Psoas muscle (tissue), 8 donors: ENCODE data around the gene UTP4. TPM values are rescaled to one million over a fixed set of nuclear protein-coding genes. Genes with fewer than 3 reads are reported as not detected.

Experiments
- ATAC-seq, 4 donors: fragments of 200-7000 bp; cut with Tn5 transposase; one replicate each; pipeline ENCODE4 v1.9.1; 2020; ENCODE audit warnings: moderate library complexity in 3 of 4, mild to moderate bottlenecking in 2 of 4
- DNase-seq, 2 donors: peaks; one replicate each; pipeline ENCODE4 v3.0.0-alpha.2; 2020
- H3K27ac ChIP-seq: fragments of 200-600 bp; one replicate; pipeline ENCODE4 v1.8.0; 2022
- H3K27me3 ChIP-seq, 3 donors: fragments of 200-600 bp in 1 of 3; one replicate each; pipeline versions ENCODE4 v1.6.1 to v1.8.0; 2013 to 2022; ENCODE audit warnings: low read length in 2 of 3, mild to moderate bottlenecking in 2 of 3, moderate library complexity in 1 of 3; ENCODE audit not compliant: insufficient read depth in 3 of 3
- H3K36me3 ChIP-seq, 2 donors: fragments of 200-600 bp in 1 of 2; one replicate each; pipeline versions ENCODE4 v1.6.1 to v1.8.0; 2013 to 2022; ENCODE audit warnings: low read depth in 1 of 2, mild to moderate bottlenecking in 1 of 2, moderate library complexity in 1 of 2; ENCODE audit not compliant: insufficient read depth in 1 of 2
- H3K4me1 ChIP-seq: fragments of 200-600 bp; one replicate; pipeline ENCODE4 v1.8.0; 2022
- H3K4me3 ChIP-seq: fragments of 200-600 bp; one replicate; pipeline ENCODE4 v1.8.0; 2022; ENCODE audit warnings: mild to moderate bottlenecking
- H3K9me3 ChIP-seq: fragments of 200-600 bp; one replicate; pipeline ENCODE4 v1.8.0; 2022
- CTCF ChIP-seq: fragments of 200-600 bp; IDR thresholded peaks from one replicate; pipeline ENCODE4 v1.8.0; 2022; ENCODE audit warnings: antibody characterized with exemption
- WGBS, 3 donors: extraction: QIAGEN DNeasy Blood & Tissue Kit; methylation state at CpG; one replicate each; pipeline versions ENCODE4 v1.1.6 to v1.1.7; 2013; 5-methylcytosine and 5-hydroxymethylcytosine counted together
- intact Hi-C, 2 donors: fragments of 100-400 bp; cut with DNase I; formaldehyde crosslinking; loops; one replicate each; pipeline versions ENCODE4 v1.11.0 to v1.14.2; 2022
- polyA plus RNA-seq, 3 donors: library from polyadenylated mRNA; stranded (reverse); fragments of 200-250 nt; gene quantifications; one replicate each; pipeline ENCODE4 v1.2.3, GENCODE V29; 2013
- total RNA-seq, 4 donors: library from RNA; stranded (reverse); fragmentation: NEBNext Ultra II Directional in 2 of 4; extraction: Animal tissue kit (Norgen Biotek cat#: 25700) in 2 of 4; gene quantifications; one replicate each; pipeline versions ENCODE4 v1.2.1 to v1.2.4, GENCODE V29; 2021 to 2023
- donor health status: healthy with polysubstance abuse.
- donor health status: DM: no; HTN: no; CAD: no; lungs with moderate emphysema.
- donor health status: Bipolar disorder and iron deficiency.
- donor health status: healthy.
- donor health status: DM: yes; HTN: yes; CAD: no.
- donor health status: DM: no; HTN: no; CAD: no.
- donor health status: DM: no; HTN: no; CAD: no.
- donor health status: DM: yes; HTN: yes; CAD: no.

Gene UTP4
- total and polyA plus RNA-seq, 7 donors, result 38.8 to 107 (median 73.8) TPM

GRCh38 chr16:69115837-69116236, 16.6 kb upstream of the UTP4 start:
- no peak overlapping the region for H3K27ac ChIP-seq
- intact Hi-C loops, result loop anchor here (10.0 kb wide), 2 partner anchors 111 to 121 kb away; no protein-coding TSS in a partner anchor

GRCh38 chr16:69116256-69116875, 16.1 kb upstream of the UTP4 start:
- DNase-seq (no peak), ATAC-seq (no peak)
- 56 to 69% (median 62%) methylated on average over 7 of the region's 7 CpGs for WGBS, 3 donors
- intact Hi-C loops, result loop anchor here (10.0 kb wide), 2 partner anchors 112 to 122 kb away; no protein-coding TSS in a partner anchor
- H3K27ac ChIP-seq, result no peak overlapping the region
- H3K27me3 ChIP-seq, result no peaks in the 10 kb centered on the region
- peaks cover 3% of the 10 kb centered on the region for H3K4me1 ChIP-seq
- H3K4me3 ChIP-seq, result no peak overlapping the region
- TF ChIP-seq CTCF, result no peak
- no peaks in the 10 kb centered on the region for H3K9me3 ChIP-seq
- peaks cover 0 to 72% of the 10 kb centered on the region in 2 donors for H3K36me3 ChIP-seq

More at GRCh38 chr16:69115837-69116236, 16.6 kb upstream of the UTP4 start:
- 58 to 95% (median 78%) methylated on average over 1 of the region's 1 CpG for WGBS, 3 donors
- H3K4me3 ChIP-seq, result no peak overlapping the region
- peaks cover 0 to 68% of the 10 kb centered on the region in 2 donors for H3K36me3 ChIP-seq
- no peaks in the 10 kb centered on the region for H3K9me3 ChIP-seq
- no peak for DNase-seq
- TF ChIP-seq CTCF, result no peak
- no peak for ATAC-seq
- H3K4me1 ChIP-seq, result peaks cover 3% of the 10 kb centered on the region
- H3K27me3 ChIP-seq, result no peaks in the 10 kb centered on the region

GRCh38 chr16:69116906-69117305, 15.5 kb upstream of the UTP4 start:
- WGBS, 3 donors, result 42 to 51% (median 43%) methylated on average over 6 of the region's 6 CpGs
- Histone ChIP-seq H3K9me3 (no peaks in the 10 kb centered on the region), H3K36me3 (peaks cover 0 to 74% of the 10 kb centered on the region in 2 donors), H3K27me3 (no peaks in the 10 kb centered on the region), H3K4me1 (peaks cover 3% of the 10 kb centered on the region), H3K4me3 (no peak overlapping the region), H3K27ac (no peak overlapping the region)
- TF ChIP-seq CTCF, result no peak
- ATAC-seq (peak in 1 of 4 donors; percentile 20), DNase-seq (no peak)
- intact Hi-C loops, result loop anchor here (10.0 kb wide), 2 partner anchors 112 to 122 kb away; no protein-coding TSS in a partner anchor

GRCh38 chr16:69118468-69118867, 14.0 kb upstream of the UTP4 start:
- Histone ChIP-seq H3K4me1 (peaks cover 3% of the 10 kb centered on the region), H3K27me3 (no peaks in the 10 kb centered on the region), H3K4me3 (no peak overlapping the region), H3K9me3 (no peaks in the 10 kb centered on the region), H3K27ac (no peak overlapping the region), H3K36me3 (peaks cover 0 to 64% of the 10 kb centered on the region in 2 donors)
- intact Hi-C loops, result loop anchor here (10.0 kb wide), 2 partner anchors 114 to 124 kb away; no protein-coding TSS in a partner anchor
- TF ChIP-seq CTCF, result no peak
- WGBS, 3 donors, result 79 to 98% (median 86%) methylated on average over 2 of the region's 2 CpGs
- ATAC-seq, result no peak
- no peak for DNase-seq
